BLaER1 treated with 17β-estradiol and CSF1 and Interleukin-3, amounts not matched to agents 10 nM and 100 nM (cell line): ENCODE data around the gene LY6G5B.

Experiments used
- H3K27ac ChIP-seq, 11 experiments: shearing (Covaris generic); formaldehyde crosslinking; 2 replicates each; pipeline ENCODE4 v1.8.1; 2022
- H3K27me3 ChIP-seq, 11 experiments: shearing (Covaris generic); formaldehyde crosslinking; 2 replicates each; pipeline ENCODE4 v1.8.1; 2022
- H3K36me3 ChIP-seq, 11 experiments: shearing (Covaris generic); formaldehyde crosslinking; 2 replicates each; pipeline ENCODE4 v1.8.1; 2022
- H3K4me1 ChIP-seq, 10 experiments: shearing (Covaris generic); formaldehyde crosslinking; 2 replicates each; pipeline ENCODE4 v1.8.1; 2022
- H3K4me2 ChIP-seq, 11 experiments: shearing (Covaris generic); formaldehyde crosslinking; 2 replicates each; pipeline ENCODE4 v1.8.1; 2022
- H3K4me3 ChIP-seq, 10 experiments: shearing (Covaris generic); formaldehyde crosslinking; 2 replicates each; pipeline ENCODE4 v1.8.1; 2022
- H3K9ac ChIP-seq, 11 experiments: shearing (Covaris generic); formaldehyde crosslinking; 2 replicates each; pipeline ENCODE4 v1.8.1; 2022
- H3K9me3 ChIP-seq, 11 experiments: shearing (Covaris generic); formaldehyde crosslinking; replicated peaks in 1 of 11; 2 replicates each; pipeline ENCODE4 v1.8.1; 2022
- H4K20me1 ChIP-seq, 11 experiments: shearing (Covaris generic); formaldehyde crosslinking; 2 replicates each; pipeline ENCODE4 v1.8.1; 2022
- Cebpa-rat ChIP-seq, 11 experiments: shearing (Covaris generic); IDR thresholded peaks; 2 replicates each; pipeline ENCODE4 v1.8.1; 2022

LY6G5B gene

DNA sequence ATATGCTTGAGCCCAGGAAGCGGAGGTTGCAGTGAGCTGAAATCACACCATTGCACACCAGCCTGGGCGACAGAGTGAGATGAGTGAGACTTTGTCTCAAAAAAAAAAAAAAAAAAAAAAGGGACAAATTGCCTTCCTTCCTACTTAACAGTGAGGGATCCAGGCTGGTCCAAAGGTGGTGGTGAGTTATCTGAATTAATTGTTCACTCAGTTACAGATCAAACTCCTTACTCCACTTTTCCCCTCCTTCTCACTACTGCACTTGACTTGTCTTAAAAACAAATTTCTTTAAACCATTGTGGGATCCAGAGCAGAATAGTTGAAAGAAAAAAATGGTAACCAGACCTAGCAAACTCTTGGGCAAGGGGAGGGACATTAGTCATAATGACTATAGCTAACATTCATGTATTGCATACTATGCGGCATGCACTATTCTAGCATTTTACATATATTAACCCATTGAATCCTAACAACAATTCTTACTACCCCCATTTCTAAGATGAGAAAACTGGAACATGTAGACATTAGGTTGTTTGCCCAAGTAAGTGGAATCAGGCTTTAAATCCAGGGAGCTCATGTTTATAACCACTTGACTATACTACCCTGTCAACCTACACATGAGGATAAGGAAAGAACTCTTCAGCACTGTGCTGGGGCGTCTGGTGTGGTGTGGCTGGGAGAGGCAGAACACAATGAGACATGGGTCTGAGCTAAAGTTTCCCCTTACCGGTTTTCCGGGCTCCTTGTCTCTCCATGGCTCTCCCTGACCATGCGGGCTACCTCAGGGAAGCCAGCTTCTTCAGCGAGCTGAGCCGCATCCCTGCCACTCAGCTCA is 6.4 kb upstream of the LY6G5B start:
- Histone ChIP-seq H3K4me1 (peaks cover 66 to 75% (median 70%) of the 10 kb centered on the region in 10 experiments), H3K27ac (peak overlapping the region in 10 of 11 experiments; percentile 89 to 99 (median 94); a peak in 21 of 22 replicates), H4K20me1 (peaks cover 5 to 33% (median 18%) of the 10 kb centered on the region in 11 experiments; a peak in 15 of 22 replicates), H3K9me3 (no peaks in the 10 kb centered on the region), H3K36me3 (peaks cover 21 to 49% (median 34%) of the 10 kb centered on the region in 11 experiments), H3K4me3 (peak overlapping the region; percentile 77 to 97 (median 95)), H3K4me2 (peak overlapping the region; percentile 96 to 100 (median 99)), H3K9ac (peak overlapping the region; percentile 89 to 97 (median 94)), H3K27me3 (no peaks in the 10 kb centered on the region)
- TF ChIP-seq Cebpa-rat (IDR thresholded peaks at IDR 0.05), result no peak

DNA sequence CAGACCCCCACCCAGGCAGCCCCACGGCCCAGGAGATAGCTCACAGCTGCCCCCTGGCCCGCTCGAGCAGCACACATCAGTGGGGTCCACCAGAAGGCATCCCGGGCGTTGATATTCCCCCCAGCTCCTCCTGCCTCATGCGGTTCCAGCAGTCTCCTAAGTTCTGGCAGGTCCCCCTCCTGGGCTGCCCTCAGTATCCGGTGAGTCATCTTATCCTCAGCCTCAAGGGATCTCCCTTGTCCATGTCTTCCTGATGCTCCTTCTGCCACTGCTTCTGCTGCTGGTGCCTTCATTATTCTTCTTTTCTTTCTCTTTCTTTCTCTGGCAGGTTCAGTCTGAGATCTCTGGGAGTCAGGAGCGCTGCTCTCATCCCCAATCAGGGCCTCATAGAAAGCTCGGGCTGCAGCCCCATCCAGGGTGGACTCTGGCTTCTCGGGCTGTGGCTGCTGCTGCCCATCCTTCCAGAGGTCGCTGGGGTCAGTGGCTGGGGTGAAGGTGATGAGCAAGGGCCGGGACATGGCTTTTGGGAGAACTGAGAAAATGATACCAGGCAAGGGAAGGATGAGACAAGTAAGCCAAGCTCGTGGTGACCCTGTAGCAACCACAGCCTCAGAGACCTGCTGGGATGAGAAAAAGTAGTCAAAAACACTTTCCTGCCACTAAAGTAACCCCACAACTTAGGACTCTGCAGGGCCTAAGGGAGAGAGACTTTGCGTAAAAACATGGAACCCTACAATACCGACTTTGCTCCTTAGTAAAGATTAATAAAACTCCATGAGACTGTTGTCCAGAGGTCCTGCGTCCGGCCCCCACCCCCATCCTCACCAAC is 5.6 kb upstream of the LY6G5B start:
- H3K4me2 ChIP-seq, result peak overlapping the region; percentile 96 to 100 (median 99)
- peaks cover 58 to 71% (median 64%) of the 10 kb centered on the region in 10 experiments for H3K4me1 ChIP-seq
- H3K27ac ChIP-seq, result peak overlapping the region; percentile 77 to 99 (median 93)
- H3K27me3 ChIP-seq, result no peaks in the 10 kb centered on the region
- peak overlapping the region; percentile 77 to 97 (median 95) for H3K4me3 ChIP-seq
- H3K36me3 ChIP-seq, result peaks cover 28 to 54% (median 42%) of the 10 kb centered on the region in 11 experiments
- peak overlapping the region; percentile 89 to 97 (median 94) for H3K9ac ChIP-seq
- no peak for TF ChIP-seq Cebpa-rat (IDR thresholded peaks at IDR 0.05)
- no peaks in the 10 kb centered on the region for H3K9me3 ChIP-seq
- peaks cover 2 to 34% (median 18%) of the 10 kb centered on the region in 11 experiments; a peak in 17 of 22 replicates for H4K20me1 ChIP-seq

DNA sequence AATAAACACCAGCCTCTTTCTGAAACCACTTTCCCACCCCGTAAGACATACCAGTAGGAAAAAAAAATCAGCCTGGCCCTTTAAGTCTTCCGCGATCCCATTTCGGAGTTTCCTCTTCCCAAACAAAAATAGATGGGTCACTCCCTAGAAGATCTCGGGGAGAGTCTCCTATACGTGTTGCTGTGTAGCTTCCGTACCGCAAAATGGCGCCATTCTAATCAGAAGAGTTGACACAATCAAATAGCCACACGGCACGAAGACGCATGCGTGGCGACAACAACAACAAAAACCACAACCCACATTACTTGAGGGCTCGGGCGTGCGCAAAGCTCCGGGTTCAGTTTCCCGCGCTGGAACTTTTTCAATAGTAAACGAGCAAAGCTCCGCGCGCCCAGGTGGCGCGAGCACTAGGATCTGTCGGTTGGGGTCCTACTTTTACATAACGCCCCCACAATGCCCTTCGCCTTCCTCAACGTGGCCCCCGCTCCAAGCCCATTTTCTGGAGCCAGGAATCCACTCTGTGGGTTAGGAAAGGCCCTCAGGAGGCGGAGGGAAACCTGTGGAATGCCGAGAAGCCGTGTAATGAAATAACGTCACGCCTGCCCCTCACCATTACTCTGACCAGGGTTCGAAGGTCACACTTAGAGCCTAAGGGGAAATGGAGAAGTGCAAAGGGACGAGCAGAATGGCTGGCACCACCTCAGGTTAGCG is 4.8 kb upstream of the LY6G5B start, which contains the start of gene GPANK1:
TSS of gene GPANK1 (minus strand) at position 208 of the 711 bp plus-strand sequence. CDS start 519 bp downstream, outside the sequence.
- peaks cover 0 to 36% (median 19%) of the 10 kb centered on the region in 11 experiments; a peak in 17 of 22 replicates for H4K20me1 ChIP-seq
- no peaks in the 10 kb centered on the region for H3K27me3 ChIP-seq
- peak within 1 kb of the TSS; percentile 77 to 97 (median 95) for H3K4me3 ChIP-seq
- H3K27ac ChIP-seq, result peak within 1 kb of the TSS; percentile 77 to 99 (median 93)
- peak within 1 kb of the TSS; percentile 96 to 100 (median 99) for H3K4me2 ChIP-seq
- H3K9ac ChIP-seq, result peak within 1 kb of the TSS; percentile 89 to 97 (median 94)
- peaks cover 34 to 62% (median 50%) of the 10 kb centered on the region in 11 experiments for H3K36me3 ChIP-seq
- no peak for TF ChIP-seq Cebpa-rat (IDR thresholded peaks at IDR 0.05)
- peaks cover 50 to 69% (median 58%) of the 10 kb centered on the region in 10 experiments for H3K4me1 ChIP-seq
- no peaks in the 10 kb centered on the region for H3K9me3 ChIP-seq

DNA sequence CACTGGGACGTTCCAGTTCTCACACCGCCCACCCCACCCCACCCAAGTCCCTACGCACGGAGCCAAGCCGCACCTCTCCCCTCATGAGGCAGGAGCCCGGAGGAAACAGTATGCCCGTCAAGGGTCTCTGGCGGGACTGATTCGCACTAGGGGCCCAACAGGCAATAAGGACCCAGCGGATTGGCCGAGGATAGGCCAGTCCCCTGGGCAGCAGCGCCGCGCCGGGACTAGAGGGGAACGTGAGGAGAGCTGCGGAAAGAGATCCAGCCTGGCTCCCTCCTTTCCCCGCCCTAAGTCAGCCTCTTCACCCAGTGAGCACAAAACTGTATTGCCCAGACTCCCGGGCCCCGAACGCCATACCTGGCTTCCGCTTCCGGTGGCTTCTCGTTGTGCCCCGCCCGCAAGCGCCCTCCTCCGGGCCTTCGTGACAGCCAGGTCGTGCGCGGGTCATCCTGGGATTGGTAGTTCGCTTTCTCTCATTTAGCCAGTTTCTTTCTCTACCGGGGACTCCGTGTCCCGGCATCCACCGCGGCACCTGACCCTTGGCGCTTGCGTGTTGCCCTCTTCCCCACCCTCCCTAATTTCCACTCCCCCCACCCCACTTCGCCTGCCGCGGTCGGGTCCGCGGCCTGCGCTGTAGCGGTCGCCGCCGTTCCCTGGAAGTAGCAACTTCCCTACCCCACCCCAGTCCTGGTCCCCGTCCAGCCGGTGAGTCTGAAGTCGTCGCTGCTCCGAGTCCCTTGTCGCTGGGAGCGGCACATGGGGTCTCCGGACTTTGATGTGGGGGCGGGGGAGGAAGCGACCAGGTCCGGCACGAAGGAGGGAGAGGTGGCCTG is 4.1 kb upstream of the LY6G5B start, which contains the start of gene CSNK2B:
TSS of gene CSNK2B (plus strand) at position 580 of the 836 bp plus-strand sequence. CDS start 752 bp downstream, outside the sequence.
- peaks cover 42 to 70% (median 58%) of the 10 kb centered on the region in 11 experiments for H3K36me3 ChIP-seq

DNA sequence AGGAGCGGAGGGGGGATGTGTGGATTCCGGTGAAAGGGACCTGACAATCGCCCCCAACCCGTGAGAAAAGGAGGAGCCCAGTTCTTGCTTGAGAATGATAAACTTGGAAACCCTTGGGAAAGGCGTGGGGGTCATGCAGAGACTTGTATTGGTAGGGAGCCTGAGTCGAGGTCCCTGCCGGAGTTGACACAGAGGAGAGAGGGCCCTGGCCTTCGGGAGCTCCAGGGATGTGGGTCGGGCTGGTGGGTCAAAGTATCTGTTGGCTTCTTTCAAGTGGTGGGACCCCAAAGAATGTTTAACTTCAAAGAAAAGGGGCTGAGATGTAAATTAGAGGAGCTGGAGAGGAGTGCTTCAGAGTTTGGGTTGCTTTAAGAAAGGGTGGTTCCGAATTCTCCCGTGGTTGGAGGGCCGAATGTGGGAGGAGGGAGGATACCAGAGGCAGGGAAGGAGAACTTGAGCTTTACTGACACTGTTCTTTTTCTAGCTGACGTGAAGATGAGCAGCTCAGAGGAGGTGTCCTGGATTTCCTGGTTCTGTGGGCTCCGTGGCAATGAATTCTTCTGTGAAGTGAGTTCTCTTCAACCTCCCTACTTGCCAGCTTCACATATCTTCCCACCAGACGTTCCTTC is 3.3 kb upstream of the LY6G5B start:
- Histone ChIP-seq H3K4me3 (peak overlapping the region; percentile 77 to 97 (median 95)), H4K20me1 (peaks cover 2 to 51% (median 31%) of the 10 kb centered on the region in 11 experiments; a peak in 17 of 22 replicates), H3K27ac (peak overlapping the region; percentile 66 to 99 (median 93)), H3K4me2 (peak overlapping the region; percentile 78 to 98 (median 92)), H3K4me1 (peaks cover 40 to 61% (median 49%) of the 10 kb centered on the region in 10 experiments), H3K9ac (peak overlapping the region; percentile 89 to 97 (median 94)), H3K9me3 (no peaks in the 10 kb centered on the region), H3K36me3 (peaks cover 49 to 75% (median 65%) of the 10 kb centered on the region in 11 experiments), H3K27me3 (no peaks in the 10 kb centered on the region)
- TF ChIP-seq Cebpa-rat (IDR thresholded peaks at IDR 0.05), result no peak

More for the DNA sequence above, 4.1 kb upstream of the LY6G5B start, which contains the start of gene CSNK2B:
- Histone ChIP-seq H3K27ac (peak within 1 kb of the TSS; percentile 77 to 99 (median 93)), H3K9me3 (no peaks in the 10 kb centered on the region), H3K27me3 (no peaks in the 10 kb centered on the region), H3K4me3 (peak within 1 kb of the TSS; percentile 77 to 97 (median 95)), H4K20me1 (peaks cover 2 to 43% (median 24%) of the 10 kb centered on the region in 11 experiments; a peak in 17 of 22 replicates), H3K4me2 (peak within 1 kb of the TSS; percentile 96 to 100 (median 99)), H3K4me1 (peaks cover 47 to 69% (median 57%) of the 10 kb centered on the region in 10 experiments), H3K9ac (peak within 1 kb of the TSS; percentile 89 to 97 (median 94))
- no peak for TF ChIP-seq Cebpa-rat (IDR thresholded peaks at IDR 0.05)

DNA sequence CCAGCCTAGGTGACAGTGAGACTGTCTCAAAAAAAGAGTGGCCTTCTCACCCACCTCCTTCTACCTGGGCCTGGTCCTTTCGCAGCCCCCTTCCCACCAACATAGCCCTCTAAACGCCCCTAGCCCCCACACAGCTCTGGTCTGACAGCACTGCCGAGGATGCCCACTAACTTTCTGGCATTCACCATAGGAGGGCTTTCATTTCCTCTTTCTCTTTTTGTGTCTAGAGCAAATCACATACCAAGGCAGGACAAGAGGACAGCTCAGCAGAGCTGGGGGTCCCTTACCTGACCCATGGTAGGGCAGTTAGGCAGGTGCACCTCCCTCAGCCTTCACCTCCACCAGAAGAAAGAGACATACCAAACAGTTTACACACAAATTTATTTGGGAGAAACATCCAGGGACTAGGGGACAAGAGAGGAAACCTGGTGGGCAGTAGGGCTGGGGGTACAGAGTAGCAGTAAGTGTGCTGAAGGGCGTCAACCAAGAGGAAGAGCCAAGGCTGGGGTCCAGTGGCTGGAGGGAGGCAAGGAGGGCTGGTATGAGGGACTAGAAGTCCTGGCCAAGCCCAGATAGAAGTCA is 6.6 kb downstream of the LY6G5B start:
- Histone ChIP-seq H3K9me3 (no peaks in the 10 kb centered on the region), H3K4me3 (no peak overlapping the region), H3K36me3 (peaks cover 26 to 43% (median 34%) of the 10 kb centered on the region in 11 experiments), H3K27ac (no peak overlapping the region), H3K9ac (peak overlapping the region in 2 of 11 experiments; percentile 1 to 29; a peak in 2 of 22 replicates), H3K27me3 (no peaks in the 10 kb centered on the region), H3K4me1 (peaks cover 30 to 51% (median 46%) of the 10 kb centered on the region in 10 experiments), H3K4me2 (peak overlapping the region; percentile 7 to 59 (median 21); a peak in 15 of 22 replicates), H4K20me1 (peaks cover 0 to 64% (median 11%) of the 10 kb centered on the region in 11 experiments; a peak in 12 of 22 replicates)
- TF ChIP-seq Cebpa-rat (IDR thresholded peaks at IDR 0.05), result no peak
